LNCAP (cell line): ENCODE results near the gene INPP4B.

ENCODE experiments used
- TF ChIP-seq, protein P1 (sequence below): fragments of 450-650 bp; IDR thresholded peaks from 2 replicates; pipeline ENCODE4 v1.5.1; 2017; ENCODE audit warnings: mild to moderate bottlenecking

The INPP4B gene

DNA sequence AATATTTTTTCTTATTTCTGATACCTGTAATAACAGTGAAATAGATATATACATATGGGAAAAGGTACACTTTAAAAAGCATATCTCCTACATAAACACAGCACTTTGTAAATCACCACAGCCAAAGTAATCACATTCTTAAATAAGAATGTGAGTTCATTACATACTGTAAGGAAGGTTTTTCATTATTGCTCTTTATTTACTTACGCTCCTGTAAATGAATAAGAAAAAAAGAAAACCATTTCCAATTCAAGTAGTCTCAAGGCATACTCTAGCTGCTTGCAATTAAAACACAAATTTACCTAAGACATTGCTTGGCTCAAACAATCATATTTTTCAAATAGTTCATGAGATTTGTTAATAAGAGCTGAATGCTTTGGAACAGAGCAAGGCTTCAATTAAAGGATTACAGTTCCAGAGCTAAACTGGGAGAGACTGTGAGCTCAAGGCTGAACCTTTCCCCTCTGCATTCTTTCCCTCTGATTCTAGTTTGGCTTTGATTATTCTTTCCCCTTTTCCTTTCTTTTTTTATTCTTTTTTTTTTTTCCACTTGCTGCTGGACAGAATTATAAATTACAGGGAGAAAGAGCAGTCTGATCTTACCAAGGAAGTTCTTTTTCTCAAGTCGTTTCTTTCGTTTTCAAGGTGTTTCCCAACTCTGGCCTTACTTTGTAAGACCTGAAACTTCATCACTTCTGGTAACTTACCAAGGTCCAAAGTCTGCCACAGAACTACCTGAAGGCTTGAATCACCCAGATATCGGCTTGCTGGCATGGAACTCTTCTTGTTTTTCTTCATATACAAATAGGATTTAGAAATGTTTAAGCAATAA lies 278.3 kb downstream of the INPP4B start:
- TF ChIP-seq, protein P1, sequence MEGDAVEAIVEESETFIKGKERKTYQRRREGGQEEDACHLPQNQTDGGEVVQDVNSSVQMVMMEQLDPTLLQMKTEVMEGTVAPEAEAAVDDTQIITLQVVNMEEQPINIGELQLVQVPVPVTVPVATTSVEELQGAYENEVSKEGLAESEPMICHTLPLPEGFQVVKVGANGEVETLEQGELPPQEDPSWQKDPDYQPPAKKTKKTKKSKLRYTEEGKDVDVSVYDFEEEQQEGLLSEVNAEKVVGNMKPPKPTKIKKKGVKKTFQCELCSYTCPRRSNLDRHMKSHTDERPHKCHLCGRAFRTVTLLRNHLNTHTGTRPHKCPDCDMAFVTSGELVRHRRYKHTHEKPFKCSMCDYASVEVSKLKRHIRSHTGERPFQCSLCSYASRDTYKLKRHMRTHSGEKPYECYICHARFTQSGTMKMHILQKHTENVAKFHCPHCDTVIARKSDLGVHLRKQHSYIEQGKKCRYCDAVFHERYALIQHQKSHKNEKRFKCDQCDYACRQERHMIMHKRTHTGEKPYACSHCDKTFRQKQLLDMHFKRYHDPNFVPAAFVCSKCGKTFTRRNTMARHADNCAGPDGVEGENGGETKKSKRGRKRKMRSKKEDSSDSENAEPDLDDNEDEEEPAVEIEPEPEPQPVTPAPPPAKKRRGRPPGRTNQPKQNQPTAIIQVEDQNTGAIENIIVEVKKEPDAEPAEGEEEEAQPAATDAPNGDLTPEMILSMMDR = no peak

DNA sequence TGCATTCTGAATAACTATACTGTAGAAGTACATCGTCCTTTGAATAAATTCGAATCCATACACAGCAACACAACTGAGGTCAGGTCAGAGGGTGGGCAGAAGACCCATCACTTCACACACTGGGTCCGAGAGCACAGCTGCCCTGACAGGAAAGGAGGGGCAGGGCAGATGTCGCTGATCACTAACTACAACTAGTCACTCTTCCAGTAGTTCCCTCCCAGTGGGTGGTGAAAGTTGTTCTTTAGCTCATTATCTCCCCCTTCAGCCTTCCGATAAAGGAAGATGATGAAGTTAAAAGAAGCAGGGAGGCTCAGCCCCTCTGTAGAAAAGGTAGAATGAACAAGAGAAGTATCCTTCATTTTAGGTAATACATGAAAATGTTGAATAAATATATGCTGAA lies 278.9 kb downstream of the INPP4B start:
- TF ChIP-seq, protein P1 = no peak

GRCh38 chr4:142566777-142567176 lies 279.3 kb downstream of the INPP4B start:
- TF ChIP-seq, protein P1 = no peak

GRCh38 chr4:142566243-142566642 lies 279.9 kb downstream of the INPP4B start:
- TF ChIP-seq, protein P1 = no peak

- TF ChIP-seq, protein P1 = no peak
Measured at GRCh38 chr4:142565771-142566170, 280.3 kb downstream of the INPP4B start.

DNA sequence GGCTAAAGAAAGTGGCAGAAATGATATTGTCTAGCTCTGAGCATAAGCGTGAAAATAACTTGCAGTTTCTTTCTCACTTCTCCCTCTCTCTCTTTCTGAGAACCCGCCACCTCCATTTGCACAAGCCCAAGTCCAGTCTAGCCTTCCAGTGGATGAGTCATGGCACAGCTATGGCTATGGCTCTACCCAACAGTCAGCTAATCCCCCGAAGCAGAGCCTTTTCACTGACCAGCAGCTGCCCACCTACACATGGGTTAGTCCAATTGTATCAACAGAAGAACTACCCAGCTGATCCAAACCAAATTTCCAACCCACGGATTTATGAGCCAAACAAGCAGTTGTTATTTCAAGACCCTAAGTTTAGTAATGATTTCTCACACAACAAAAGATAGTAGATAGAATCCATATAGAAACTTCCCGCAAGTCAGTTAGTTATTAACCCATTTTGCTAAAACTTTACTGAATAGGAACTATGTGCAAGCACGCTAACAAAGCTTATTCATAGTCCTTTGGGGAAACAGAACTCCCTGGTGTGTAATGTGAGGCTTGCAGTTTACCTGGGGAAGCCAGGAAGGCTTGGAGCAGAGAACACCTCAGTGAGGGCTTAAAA lies 282.3 kb downstream of the INPP4B start:
- TF ChIP-seq, protein P1 = no peak

- TF ChIP-seq, protein P1 = no peak
Measured at GRCh38 chr4:142559986-142560385, 286.1 kb downstream of the INPP4B start.
